H9 (cell line): Measurements from ENCODE around the gene SLC9A9. TPM values are rescaled to one million over a fixed set of nuclear protein-coding genes. Genes with fewer than 3 reads are reported as not detected.

Source experiments
- DNase-seq: peaks from one replicate; pipeline ENCODE4 v3.0.0-alpha.2; 2017
- H2AFZ ChIP-seq: one replicate; pipeline ENCODE4 v1.6.1; 2013; ENCODE audit warnings: mild to moderate bottlenecking, low read length, control low read depth, moderate library complexity
- H2AK5ac ChIP-seq: 2 replicates; pipeline ENCODE4 v1.6.1; 2013; ENCODE audit warnings: low read length, control low read depth, mixed read lengths; ENCODE audit not compliant: insufficient read length
- H2BK120ac ChIP-seq: one replicate; pipeline ENCODE4 v1.6.1; 2013; ENCODE audit warnings: low read depth, mild to moderate bottlenecking, low read length, control low read depth, inconsistent platforms; ENCODE audit not compliant: poor library complexity, severe bottlenecking
- H2BK12ac ChIP-seq: 2 replicates; pipeline ENCODE4 v1.6.1; 2013; ENCODE audit warnings: low read length, control low read depth, mixed read lengths, low read depth; ENCODE audit not compliant: insufficient read length
- H2BK15ac ChIP-seq: 2 replicates; pipeline ENCODE4 v1.6.1; 2013; ENCODE audit warnings: low read depth, low read length, control low read depth
- H2BK20ac ChIP-seq: one replicate; pipeline ENCODE4 v1.6.1; 2013; ENCODE audit warnings: low read depth, mild to moderate bottlenecking, low read length, control low read depth, inconsistent platforms; ENCODE audit not compliant: poor library complexity, severe bottlenecking
- H2BK5ac ChIP-seq: 2 replicates; pipeline ENCODE4 v1.6.1; 2013; ENCODE audit warnings: low read length, control low read depth, mixed read lengths; ENCODE audit not compliant: insufficient read length
- H3K14ac ChIP-seq: 2 replicates; pipeline ENCODE4 v1.6.1; 2013; ENCODE audit warnings: low read length, control low read depth; ENCODE audit not compliant: insufficient read depth
- H3K18ac ChIP-seq: 2 replicates; pipeline ENCODE4 v1.6.1; 2013; ENCODE audit warnings: low read depth, mild to moderate bottlenecking, mixed read lengths, low read length, control low read depth; ENCODE audit not compliant: insufficient read length
- H3K23ac ChIP-seq: 2 replicates; pipeline ENCODE4 v1.6.1; 2013; ENCODE audit warnings: low read length, control low read depth, mixed read lengths, low read depth; ENCODE audit not compliant: insufficient read length
- H3K23me2 ChIP-seq: 2 replicates; pipeline ENCODE4 v1.6.1; 2013; ENCODE audit warnings: low read depth, mild to moderate bottlenecking, mixed read lengths, low read length, control low read depth; ENCODE audit not compliant: insufficient read length, poor library complexity, severe bottlenecking
- H3K27ac ChIP-seq: 2 replicates; pipeline ENCODE4 v1.5.1; 2013; ENCODE audit warnings: low read length, control low read depth, mixed read lengths, low read depth; ENCODE audit not compliant: insufficient read length
- H3K27me3 ChIP-seq: 2 replicates; pipeline ENCODE4 v1.6.1; 2013; ENCODE audit warnings: low read length, control low read depth, inconsistent platforms; ENCODE audit not compliant: insufficient read depth
- H3K4ac ChIP-seq: 2 replicates; pipeline ENCODE4 v1.6.1; 2013; ENCODE audit warnings: low read depth, mild to moderate bottlenecking, control low read depth, inconsistent platforms, low read length, moderate library complexity
- H3K4me1 ChIP-seq: 2 replicates; pipeline ENCODE4 v1.6.1; 2013; ENCODE audit warnings: low read length, control low read depth, inconsistent platforms; ENCODE audit not compliant: insufficient read depth
- H3K4me2 ChIP-seq: 2 replicates; pipeline ENCODE4 v1.6.1; 2013; ENCODE audit warnings: low read length, control low read depth, mixed read lengths; ENCODE audit not compliant: insufficient read length, insufficient read depth
- H3K56ac ChIP-seq: 2 replicates; pipeline ENCODE4 v1.6.1; 2013; ENCODE audit warnings: low read depth, mild to moderate bottlenecking, mixed read lengths, low read length, control low read depth; ENCODE audit not compliant: insufficient read length
- H3K79me1 ChIP-seq: 2 replicates; pipeline ENCODE4 v1.6.1; 2013; ENCODE audit warnings: low read depth, mild to moderate bottlenecking, moderate library complexity, low read length, control low read depth, inconsistent platforms; ENCODE audit not compliant: insufficient read depth, poor library complexity, severe bottlenecking
- H3K79me2 ChIP-seq: 2 replicates; pipeline ENCODE4 v1.6.1; 2013; ENCODE audit warnings: low read length, control low read depth, inconsistent platforms; ENCODE audit not compliant: insufficient read depth
- H3K9ac ChIP-seq: 2 replicates; pipeline ENCODE4 v1.6.1; 2013; ENCODE audit warnings: low read length, control low read depth, mixed read lengths; ENCODE audit not compliant: insufficient read length; ENCODE audit errors: extremely low read depth
- H3K9me3 ChIP-seq: one replicate; pipeline ENCODE4 v1.6.1; 2013; ENCODE audit warnings: low read depth, low read length, inconsistent platforms; ENCODE audit not compliant: control insufficient read depth
- H3T11ph ChIP-seq: one replicate; pipeline ENCODE4 v1.6.1; 2013; ENCODE audit warnings: mild to moderate bottlenecking, low read length, control low read depth, inconsistent platforms
- H4K20me1 ChIP-seq: one replicate; pipeline ENCODE4 v1.6.1; 2013; ENCODE audit not compliant: control insufficient read depth, insufficient read length, insufficient read depth
- H4K5ac ChIP-seq: 2 replicates; pipeline ENCODE4 v1.6.1; 2013; ENCODE audit warnings: low read depth, mild to moderate bottlenecking, mixed read lengths, low read length, control low read depth; ENCODE audit not compliant: insufficient read length
- H4K8ac ChIP-seq: replicated peaks from 2 replicates; pipeline ENCODE4 v1.6.1; 2013; ENCODE audit warnings: low read length, control low read depth, mixed read lengths, low read depth; ENCODE audit not compliant: insufficient read length
- H4K91ac ChIP-seq: 2 replicates; pipeline ENCODE4 v1.6.1; 2013; ENCODE audit warnings: low read depth, mild to moderate bottlenecking, moderate library complexity, mixed read lengths, low read length, control low read depth; ENCODE audit not compliant: insufficient read length
- H3K27ac Mint-ChIP-seq, 3 experiments: 2 replicates in 2 of 3; 3 replicates in 1 of 3; pipeline ENCODE4 v1.8.0; 2020 to 2021; ENCODE audit warnings: mixed read lengths in 3 of 3, mild to moderate bottlenecking in 1 of 3, moderate library complexity in 1 of 3
- H3K27me3 Mint-ChIP-seq: 2 replicates; pipeline ENCODE4 v1.8.0; 2021; ENCODE audit warnings: low read depth, mild to moderate bottlenecking, moderate library complexity, mixed read lengths
- H3K36me3 Mint-ChIP-seq, 3 experiments: 2 replicates in 2 of 3; 3 replicates in 1 of 3; pipeline ENCODE4 v1.8.0; 2020 to 2021; ENCODE audit warnings: low read depth in 3 of 3, mixed read lengths in 3 of 3; ENCODE audit not compliant: insufficient read depth in 1 of 3
- H3K4me1 Mint-ChIP-seq, 2 experiments: 2 replicates each; pipeline ENCODE4 v1.8.0; 2020; ENCODE audit warnings: mixed read lengths in 2 of 2
- H3K4me3 Mint-ChIP-seq, 2 experiments: 2 replicates in 1 of 2; 3 replicates in 1 of 2; pipeline ENCODE4 v1.8.0; 2020 to 2021; ENCODE audit warnings: mild to moderate bottlenecking in 2 of 2, mixed read lengths in 2 of 2, moderate library complexity in 1 of 2
- H3K9me3 Mint-ChIP-seq, 2 experiments: 2 replicates in 1 of 2; 3 replicates in 1 of 2; pipeline ENCODE4 v1.8.0; 2020; ENCODE audit warnings: mild to moderate bottlenecking in 2 of 2, mixed read lengths in 2 of 2, moderate library complexity in 1 of 2
- WGBS: extraction: QIAGEN DNeasy Blood & Tissue Kit; methylation state at CpG from one replicate; pipeline ENCODE4 v1.1.7; 2013; ENCODE audit warnings: missing lambda C conversion rate, low lambda C conversion rate, mixed read lengths; ENCODE audit not compliant: insufficient read length; ENCODE audit errors: extremely low coverage; 5-methylcytosine and 5-hydroxymethylcytosine counted together
- total RNA-seq: library from RNA; stranded (reverse); gene quantifications from 2 replicates; pipeline ENCODE4 v1.2.1, GENCODE V29; 2021
- TF ChIP-seq, protein P1 (sequence below): fragments of 200-600 bp; sonication (generic); conservative IDR thresholded peaks from 3 replicates; pipeline ENCODE4 v1.8.0; 2021; ENCODE audit warnings: antibody characterized with exemption, mild to moderate bottlenecking

SLC9A9 gene
- total RNA-seq, 1 experiment from 2014 or later, result 0.35 TPM

DNA sequence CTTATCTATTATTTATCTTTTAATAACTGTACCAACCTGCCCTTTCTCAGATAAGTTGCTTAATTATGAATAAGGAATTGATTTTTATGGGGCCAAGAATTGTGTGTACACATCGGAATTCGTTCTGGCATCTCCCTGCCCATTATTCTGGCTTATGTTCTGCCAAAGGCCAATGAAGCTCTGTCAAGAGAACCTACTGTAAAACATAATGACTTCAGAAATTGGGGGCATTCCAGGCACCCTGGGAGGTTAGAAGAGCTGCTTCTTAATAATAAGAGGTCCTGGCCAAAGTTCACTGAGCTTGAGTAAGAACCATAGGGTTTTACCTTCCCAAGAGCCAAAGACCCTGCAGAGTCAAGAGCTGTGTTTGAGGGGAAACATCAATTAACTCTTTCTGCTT is 261.7 kb downstream of the SLC9A9 start:
- no peaks in the 10 kb centered on the region for H3K79me2 ChIP-seq
- H4K5ac ChIP-seq, result no peak overlapping the region
- no peak overlapping the region for H2BK20ac ChIP-seq
- H3K4me1 ChIP-seq, result no peaks in the 10 kb centered on the region
- H3K56ac ChIP-seq, result no peak overlapping the region
- H3K4me3 Mint-ChIP-seq, result no peak overlapping the region
- H2AFZ ChIP-seq, result no peak overlapping the region
- no peak overlapping the region for H3K14ac ChIP-seq
- WGBS, result no CpG with 5 or more reads among the region's 2 CpGs
- no peaks in the 10 kb centered on the region for H4K20me1 ChIP-seq
- H3T11ph ChIP-seq, result no peak overlapping the region
- H3K4me2 ChIP-seq, result no peak overlapping the region
- TF ChIP-seq, protein P1, sequence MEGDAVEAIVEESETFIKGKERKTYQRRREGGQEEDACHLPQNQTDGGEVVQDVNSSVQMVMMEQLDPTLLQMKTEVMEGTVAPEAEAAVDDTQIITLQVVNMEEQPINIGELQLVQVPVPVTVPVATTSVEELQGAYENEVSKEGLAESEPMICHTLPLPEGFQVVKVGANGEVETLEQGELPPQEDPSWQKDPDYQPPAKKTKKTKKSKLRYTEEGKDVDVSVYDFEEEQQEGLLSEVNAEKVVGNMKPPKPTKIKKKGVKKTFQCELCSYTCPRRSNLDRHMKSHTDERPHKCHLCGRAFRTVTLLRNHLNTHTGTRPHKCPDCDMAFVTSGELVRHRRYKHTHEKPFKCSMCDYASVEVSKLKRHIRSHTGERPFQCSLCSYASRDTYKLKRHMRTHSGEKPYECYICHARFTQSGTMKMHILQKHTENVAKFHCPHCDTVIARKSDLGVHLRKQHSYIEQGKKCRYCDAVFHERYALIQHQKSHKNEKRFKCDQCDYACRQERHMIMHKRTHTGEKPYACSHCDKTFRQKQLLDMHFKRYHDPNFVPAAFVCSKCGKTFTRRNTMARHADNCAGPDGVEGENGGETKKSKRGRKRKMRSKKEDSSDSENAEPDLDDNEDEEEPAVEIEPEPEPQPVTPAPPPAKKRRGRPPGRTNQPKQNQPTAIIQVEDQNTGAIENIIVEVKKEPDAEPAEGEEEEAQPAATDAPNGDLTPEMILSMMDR, result no peak
- H3K9me3 ChIP-seq, result no peaks in the 10 kb centered on the region
- no peak overlapping the region for H3K18ac ChIP-seq
- peaks cover 4% of the 10 kb centered on the region; the same call in 1 of the 2 replicates for H3K27me3 Mint-ChIP-seq
- no peak overlapping the region for H4K91ac ChIP-seq
- no peak overlapping the region for H2AK5ac ChIP-seq
- no peak overlapping the region for H2BK15ac ChIP-seq
- H3K27ac ChIP-seq, result no peak overlapping the region
- no peak overlapping the region for H2BK12ac ChIP-seq
- peaks cover 6 to 8% of the 10 kb centered on the region in 2 experiments; a peak in 3 of 4 replicates for H3K4me1 Mint-ChIP-seq
- no peak overlapping the region for H3K23ac ChIP-seq
- H3K9ac ChIP-seq, result no peak overlapping the region
- no peaks in the 10 kb centered on the region for H3K36me3 Mint-ChIP-seq
- H3K79me1 ChIP-seq, result no peaks in the 10 kb centered on the region
- no peaks in the 10 kb centered on the region for H3K27me3 ChIP-seq
- no peak overlapping the region for H2BK5ac ChIP-seq
- no peak overlapping the region for H2BK120ac ChIP-seq
- H3K27ac Mint-ChIP-seq, result no peak overlapping the region
- no peak overlapping the region for H4K8ac ChIP-seq
- DNase-seq, result no peak
- H3K23me2 ChIP-seq, result no peaks in the 10 kb centered on the region
- H3K9me3 Mint-ChIP-seq, result no peaks in the 10 kb centered on the region
- no peak overlapping the region for H3K4ac ChIP-seq
